NCI-H2081 (cell line): Measurements from ENCODE around the gene NAV1.
A peak's percentile ranks its signal among the peaks of the same experiment; 100 is the strongest.
"Not testable (repeated sequence)": the region's sequence is repeated elsewhere in the genome, so short reads cannot be mapped to it uniquely, and the experiment has no call there.

Experiments used
- DNase-seq, 2 experiments: peaks; one replicate each; lab custom pipeline; 2025; lab: John Stamatoyannopoulos, UW

NAV1 gene

GRCh38 chr1:201544710-201545109 lies 5.8 kb downstream of the NAV1 start:
- DNase-seq, result no peak

- peak in 1 of 2 experiments; percentile 38 for DNase-seq
Measured at GRCh38 chr1:201545851-201546492, 7.0 kb downstream of the NAV1 start.

GRCh38 chr1:201549522-201549921 lies 10.6 kb downstream of the NAV1 start:
- DNase-seq, result not testable (repeated sequence)

- DNase-seq, result no peak
Measured at GRCh38 chr1:201551096-201551495, 12.2 kb downstream of the NAV1 start.

GRCh38 chr1:201551877-201552731 lies 13.2 kb downstream of the NAV1 start:
- DNase-seq, result no peak

GRCh38 chr1:201552941-201553351 lies 14.0 kb downstream of the NAV1 start:
- DNase-seq, result no peak

- no peak for DNase-seq
Measured at GRCh38 chr1:201553496-201554189, 14.7 kb downstream of the NAV1 start.

- DNase-seq, result no peak
Measured at GRCh38 chr1:201554190-201554600, 15.3 kb downstream of the NAV1 start.

GRCh38 chr1:201554789-201555592 lies 16.1 kb downstream of the NAV1 start:
- no peak for DNase-seq

- DNase-seq, result no peak
Measured at GRCh38 chr1:201555593-201555945, 16.6 kb downstream of the NAV1 start.

- no peak for DNase-seq
Measured at GRCh38 chr1:201556841-201557571, 18.1 kb downstream of the NAV1 start.

GRCh38 chr1:201557572-201557958 lies 18.6 kb downstream of the NAV1 start:
- peak in 1 of 2 experiments; percentile 17 for DNase-seq

- peak; percentile 86 for DNase-seq
Measured at GRCh38 chr1:201559679-201560162, 20.8 kb downstream of the NAV1 start.

GRCh38 chr1:201560328-201561194 lies 21.6 kb downstream of the NAV1 start:
- DNase-seq, result no peak

- no peak for DNase-seq
Measured at GRCh38 chr1:201561195-201561564, 22.3 kb downstream of the NAV1 start.

GRCh38 chr1:201561601-201562000 lies 22.7 kb downstream of the NAV1 start:
- no peak for DNase-seq

- no peak for DNase-seq
Measured at GRCh38 chr1:201562257-201562656, 23.3 kb downstream of the NAV1 start.

- DNase-seq, result no peak
Measured at GRCh38 chr1:201562659-201563405, 23.9 kb downstream of the NAV1 start.

GRCh38 chr1:201563406-201563780 lies 24.5 kb downstream of the NAV1 start:
- no peak for DNase-seq

- no peak for DNase-seq
Measured at GRCh38 chr1:201563941-201564340, 25.0 kb downstream of the NAV1 start.
